Heart left ventricle (tissue), 13 donors: ENCODE measurements around the gene PLEKHO2.

ENCODE experiments used
- POLR2A ChIP-seq, 2 donors: fragments of 450-650 bp; IDR thresholded peaks; one replicate each; pipeline ENCODE4 v1.6.1; 2017; ENCODE audit warnings: antibody characterized with exemption in 2 of 2, mild to moderate bottlenecking in 2 of 2, moderate library complexity in 2 of 2
- TF ChIP-seq, protein P1 (sequence below), 12 donors: fragments of 200-600 bp; sonication (generic) in 4 of 12; IDR thresholded peaks; one replicate each; pipeline versions ENCODE4 v1.5.0 to v1.8.0; 2018 to 2022; ENCODE audit warnings: antibody characterized with exemption in 12 of 12, mild to moderate bottlenecking in 5 of 12
- donor health status: ischemic (EF 13 %, LVEDD 7.1; RV severe dilation, severe dysfunction).
- donor health status: DM: no; HTN: yes; CAD: no.
- donor health status: DM: no; HTN: no; CAD: no.
- donor health status: ischemic (EF 25% LVEDD 6.9; RV normal size, moderate dysfunction).
- donor health status: ischemic (EF 25% LVEDD 5.7; RV mildly dilated, moderate dysfunction).
- donor health status: ischemic (EF 35%, LVEDD 5.7; RV mildly dilated, moderate dysfunction).
- donor health status: nonischemic (EF 11% LVEDD 7.7; RV severe dilation, severe dysfunction).
- donor health status: DM: yes; HTN: yes; CAD: no.
- donor health status: PGD.
- donor health status: ischemic (EF 29% LVEDD 5.4; RV normal size, mild dysfunction).
- donor health status: nonischemic (EF 23%, LVEDD 6.1; RV moderate dilation, normal function).

DNA sequence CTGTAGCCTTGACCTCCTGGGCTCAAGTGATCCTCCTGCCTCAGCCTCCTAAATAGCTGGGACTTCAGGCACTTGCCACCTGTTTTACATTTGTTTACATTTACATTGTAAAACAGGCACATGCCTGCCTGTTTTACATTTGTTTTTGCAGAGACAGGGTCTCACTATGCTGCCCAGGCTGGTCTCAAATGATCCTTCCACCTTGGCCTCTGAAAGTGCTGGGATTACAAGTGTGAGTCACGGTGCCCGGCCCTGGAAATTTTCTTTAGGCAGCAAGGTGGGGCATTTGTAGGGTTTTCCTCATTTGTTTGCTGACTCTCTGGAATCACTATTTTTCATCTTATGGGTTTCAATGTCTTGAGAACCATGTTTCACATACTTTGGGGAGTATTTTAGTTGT lies 41.2 kb upstream of the PLEKHO2 start:
- TF ChIP-seq, protein P1, sequence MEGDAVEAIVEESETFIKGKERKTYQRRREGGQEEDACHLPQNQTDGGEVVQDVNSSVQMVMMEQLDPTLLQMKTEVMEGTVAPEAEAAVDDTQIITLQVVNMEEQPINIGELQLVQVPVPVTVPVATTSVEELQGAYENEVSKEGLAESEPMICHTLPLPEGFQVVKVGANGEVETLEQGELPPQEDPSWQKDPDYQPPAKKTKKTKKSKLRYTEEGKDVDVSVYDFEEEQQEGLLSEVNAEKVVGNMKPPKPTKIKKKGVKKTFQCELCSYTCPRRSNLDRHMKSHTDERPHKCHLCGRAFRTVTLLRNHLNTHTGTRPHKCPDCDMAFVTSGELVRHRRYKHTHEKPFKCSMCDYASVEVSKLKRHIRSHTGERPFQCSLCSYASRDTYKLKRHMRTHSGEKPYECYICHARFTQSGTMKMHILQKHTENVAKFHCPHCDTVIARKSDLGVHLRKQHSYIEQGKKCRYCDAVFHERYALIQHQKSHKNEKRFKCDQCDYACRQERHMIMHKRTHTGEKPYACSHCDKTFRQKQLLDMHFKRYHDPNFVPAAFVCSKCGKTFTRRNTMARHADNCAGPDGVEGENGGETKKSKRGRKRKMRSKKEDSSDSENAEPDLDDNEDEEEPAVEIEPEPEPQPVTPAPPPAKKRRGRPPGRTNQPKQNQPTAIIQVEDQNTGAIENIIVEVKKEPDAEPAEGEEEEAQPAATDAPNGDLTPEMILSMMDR (IDR thresholded peaks at IDR 0.05) = no peak
- TF ChIP-seq POLR2A (IDR thresholded peaks at IDR 0.05) = no peak
